GM18867 (cell line): ENCODE results near the gene PDE8B.

Source experiments
- ATAC-seq: cut with Tn5 transposase; IDR thresholded peaks from one replicate; pipeline ENCODE4 v1.9.1; 2021; ENCODE audit warnings: mild to moderate bottlenecking, moderate library complexity; ENCODE audit not compliant: unreplicated experiment

The PDE8B gene

GRCh38 chr5:77316871-77317661, 106.6 kb downstream of the PDE8B start:
- no peak for ATAC-seq

- no peak for ATAC-seq
These were observed 107.6 kb downstream of the PDE8B start for GRCh38 chr5:77318060-77318459.

DNA sequence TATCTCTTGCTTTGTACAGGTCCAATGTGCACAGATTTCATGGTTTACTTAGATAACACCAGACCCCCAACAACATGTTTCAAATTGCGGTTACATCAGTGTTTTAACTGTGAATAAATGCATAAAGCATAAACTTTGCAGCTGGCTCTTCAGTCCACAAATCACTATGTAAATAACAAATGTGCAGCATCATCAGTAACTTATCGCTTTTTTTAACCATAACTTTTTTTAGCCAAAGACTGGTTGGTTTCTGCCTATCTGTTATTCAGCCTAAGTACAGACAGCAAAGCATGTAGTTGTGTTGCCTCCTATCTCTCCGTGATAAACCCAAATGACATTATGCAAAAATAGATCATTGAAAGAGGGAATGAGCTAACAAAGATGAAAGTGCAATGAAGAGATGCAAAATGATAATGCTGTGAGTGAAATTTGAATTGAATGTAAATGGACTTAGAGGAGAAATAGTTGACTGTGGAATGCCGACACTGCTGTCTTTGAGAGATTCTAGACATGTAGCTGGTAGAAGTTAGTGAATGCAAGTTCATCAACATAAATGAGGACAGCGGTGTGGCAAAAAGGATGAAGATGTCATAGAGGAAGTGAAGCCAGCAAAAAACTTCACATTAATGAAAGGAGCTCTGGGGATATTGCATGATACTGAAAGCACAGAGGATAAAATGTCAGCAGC, 108.8 kb downstream of the PDE8B start:
- no peak for ATAC-seq

- no peak for ATAC-seq
These were observed 111.4 kb downstream of the PDE8B start for GRCh38 chr5:77321793-77322394.

DNA sequence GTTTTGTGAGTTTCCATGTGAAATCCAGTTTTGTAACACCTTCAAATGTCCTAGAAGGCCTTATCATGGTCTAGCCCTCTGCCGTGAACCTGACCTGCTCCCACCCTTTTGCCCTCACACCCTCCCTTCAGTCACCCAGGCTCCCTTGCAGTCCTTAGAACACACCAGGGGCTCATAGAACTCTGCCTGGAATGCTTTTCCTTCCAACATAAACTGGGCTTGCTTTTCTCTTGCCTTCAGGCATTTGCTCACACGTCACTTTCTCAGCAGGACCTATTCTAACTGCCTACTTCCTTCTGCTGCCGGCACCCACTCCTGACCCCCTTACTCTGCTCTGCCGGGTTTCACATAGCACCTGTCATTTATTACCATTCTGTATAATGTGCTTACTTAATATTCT, 111.9 kb downstream of the PDE8B start:
- no peak for ATAC-seq

- ATAC-seq = no peak
These were observed 115.6 kb downstream of the PDE8B start for GRCh38 chr5:77325921-77326541.

GRCh38 chr5:77326986-77327734, 116.7 kb downstream of the PDE8B start:
- ATAC-seq = no peak

GRCh38 chr5:77328930-77329647, 118.6 kb downstream of the PDE8B start:
- no peak for ATAC-seq

- ATAC-seq = no peak
These were observed 119.4 kb downstream of the PDE8B start for GRCh38 chr5:77329664-77330430.

DNA sequence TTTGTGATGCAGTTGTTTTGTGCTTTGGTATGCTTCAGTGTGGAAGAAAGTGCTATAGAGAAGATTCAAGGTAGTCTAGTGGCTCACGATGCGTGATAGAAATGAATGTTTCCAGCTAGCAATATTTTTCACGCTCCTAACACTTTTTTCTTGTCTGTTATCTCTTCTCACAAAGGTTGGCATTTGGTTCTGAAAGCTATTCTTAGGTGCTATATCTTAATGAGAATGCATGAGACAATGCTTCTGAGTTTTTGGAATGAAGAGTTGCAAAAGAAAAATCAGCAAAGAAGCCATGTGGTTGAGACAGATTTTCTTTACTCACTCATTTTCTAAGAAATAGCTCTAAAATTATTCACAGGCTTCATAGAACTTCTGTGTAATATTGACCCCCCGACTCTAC, 122.6 kb downstream of the PDE8B start:
- ATAC-seq = no peak

DNA sequence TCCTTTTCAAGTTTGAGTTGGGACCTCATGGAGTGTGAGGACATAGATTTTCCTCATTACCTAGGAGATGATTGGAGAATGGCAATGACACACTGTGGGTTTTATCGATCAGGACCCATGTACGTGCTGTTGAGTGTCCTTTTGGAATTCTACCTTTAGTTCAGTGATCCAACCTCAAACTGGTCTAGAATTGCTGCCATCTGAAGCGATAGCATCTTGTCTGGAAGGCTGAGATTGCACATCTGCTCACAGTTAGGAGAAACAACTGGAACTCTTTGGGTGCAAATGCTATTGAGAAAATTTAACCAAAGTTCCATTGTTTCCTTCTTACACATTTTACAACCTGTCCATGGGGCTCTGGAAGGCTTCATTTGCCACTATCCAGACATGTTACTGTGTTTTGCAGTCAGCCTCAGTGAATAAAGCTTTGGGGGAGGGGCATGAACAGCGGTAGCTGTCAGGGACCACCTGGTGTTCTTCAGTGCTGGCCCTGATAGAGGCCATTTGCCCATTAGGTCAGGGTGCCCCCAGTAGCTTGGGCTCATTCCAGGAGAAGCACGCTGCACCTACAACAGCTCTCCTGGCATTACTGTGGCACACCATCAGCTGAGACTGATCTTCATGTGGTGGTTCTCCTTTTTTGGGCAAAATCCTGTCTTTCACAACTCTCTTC, 123.1 kb downstream of the PDE8B start:
- no peak for ATAC-seq

DNA sequence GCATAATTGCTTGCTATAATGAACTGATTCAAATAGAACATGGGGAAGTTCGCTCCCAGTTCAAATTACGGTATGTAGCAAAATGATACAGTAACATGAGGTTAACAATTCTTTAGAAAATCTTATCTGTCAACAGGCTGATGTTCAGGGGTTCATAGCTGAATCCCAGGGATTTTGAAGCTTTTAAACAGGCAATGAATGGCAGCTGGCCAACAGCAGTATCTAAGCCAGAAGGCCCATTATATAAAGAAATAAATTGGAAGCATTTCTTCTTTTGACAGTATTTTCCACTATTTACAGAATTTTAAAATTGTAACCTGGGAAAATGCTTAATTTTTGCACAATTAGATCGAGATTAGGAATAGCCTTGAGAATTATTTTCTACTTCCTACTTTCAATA, 126.8 kb downstream of the PDE8B start:
- ATAC-seq = no peak

DNA sequence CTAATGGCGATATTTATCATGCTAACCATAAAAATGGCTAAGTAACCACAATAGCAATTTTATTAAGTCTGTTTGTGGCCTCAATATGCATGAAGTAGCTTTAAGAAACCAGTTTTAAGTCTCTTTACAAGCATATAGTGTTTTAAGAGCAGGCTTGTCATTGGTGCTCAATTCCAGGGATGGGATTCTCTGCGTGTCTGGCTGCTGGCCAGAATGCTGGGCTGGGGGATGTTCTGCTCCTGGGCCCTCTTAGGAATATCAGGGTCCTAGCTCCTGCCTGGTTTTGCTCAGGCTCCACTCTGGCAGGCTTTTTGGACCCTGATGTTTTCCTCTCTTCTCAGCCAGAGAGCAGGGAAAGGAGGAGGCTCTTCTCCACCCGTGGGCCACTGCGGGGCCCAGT, 127.2 kb downstream of the PDE8B start:
- ATAC-seq = no peak

DNA sequence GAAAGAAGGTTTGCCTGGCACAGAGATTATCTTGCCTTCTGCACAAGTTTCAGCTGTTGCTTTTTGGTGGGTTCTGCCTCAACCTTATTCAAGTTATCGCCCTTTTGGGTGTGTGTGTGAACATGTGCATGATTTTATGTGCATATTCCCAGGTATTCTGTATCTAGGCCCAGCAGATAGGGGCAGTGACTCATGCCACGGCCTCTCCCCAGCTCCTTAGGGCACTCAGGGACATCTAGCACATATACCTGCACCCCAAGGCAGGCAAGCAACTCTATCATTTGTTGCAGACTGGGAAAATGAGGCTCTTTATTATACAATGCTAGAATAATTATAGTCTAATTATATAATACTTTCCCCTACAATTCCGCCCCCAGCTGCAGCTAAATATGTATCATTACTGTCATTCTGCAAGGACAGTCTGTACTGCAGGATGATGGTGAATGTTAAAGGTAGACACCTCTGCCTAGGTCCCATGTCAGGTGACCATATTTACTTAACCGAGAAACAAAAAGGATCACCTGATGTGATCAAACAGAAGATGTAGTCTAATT, 128.9 kb downstream of the PDE8B start:
- no peak for ATAC-seq

- ATAC-seq = no peak
These were observed 132.7 kb downstream of the PDE8B start for GRCh38 chr5:77343165-77343564.

- no peak for ATAC-seq
These were observed 137.1 kb downstream of the PDE8B start for GRCh38 chr5:77347435-77348098.

DNA sequence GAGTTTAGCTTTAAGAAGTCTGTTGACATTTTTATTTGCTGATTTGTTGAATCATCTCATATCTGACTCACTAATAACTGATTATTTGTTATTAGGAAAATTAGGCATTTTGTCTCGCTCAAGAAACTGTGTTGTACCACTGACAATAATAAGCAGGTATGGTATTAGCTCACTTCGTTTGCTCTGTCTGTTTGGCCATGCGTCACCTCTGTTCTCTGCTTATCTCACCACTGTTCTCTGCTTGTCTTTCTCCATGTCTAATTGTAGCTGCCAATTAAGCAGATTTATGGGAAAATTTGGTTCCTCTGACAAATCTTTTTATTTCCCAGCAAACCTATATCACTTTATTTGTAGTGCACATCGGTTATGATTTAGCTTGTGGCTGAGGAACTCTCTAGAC, 142.8 kb downstream of the PDE8B start:
- no peak for ATAC-seq

- no peak for ATAC-seq
These were observed 144.0 kb downstream of the PDE8B start for GRCh38 chr5:77354454-77354853.
